Epidermal melanocyte (primary cell): ENCODE measurements around the gene PROKR1.
"Not testable (repeated sequence)": the region's sequence is repeated elsewhere in the genome, so short reads cannot be mapped to it uniquely, and the experiment has no call there.

Experiments used
- DNase-seq: peaks from one replicate; pipeline ENCODE4 v3.0.0; 2011; ENCODE audit warnings: low spot score; ENCODE audit not compliant: insufficient read length

The PROKR1 gene

DNA sequence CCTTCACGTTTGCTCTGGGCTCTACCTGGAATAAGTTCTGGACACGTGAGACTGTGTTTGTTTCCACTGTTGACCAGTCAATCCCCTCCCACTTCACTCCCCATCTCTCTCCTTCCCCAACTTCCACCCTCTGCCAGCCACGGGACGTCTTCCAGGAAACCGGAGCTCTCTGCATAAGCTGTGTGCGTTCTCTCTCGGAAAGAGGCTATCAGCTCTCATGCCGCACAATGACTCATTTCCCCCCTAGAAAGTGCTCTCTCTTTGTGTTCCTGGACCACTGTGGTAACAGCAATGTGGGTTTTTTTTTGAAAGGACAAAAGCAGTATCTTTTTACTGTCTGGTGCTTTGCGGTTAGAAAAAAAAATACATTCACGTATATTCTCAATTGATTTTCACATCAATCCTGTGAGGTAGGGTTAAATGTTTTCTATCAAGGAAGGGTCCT, 10.2 kb downstream of the PROKR1 start:
- no peak for DNase-seq

DNA sequence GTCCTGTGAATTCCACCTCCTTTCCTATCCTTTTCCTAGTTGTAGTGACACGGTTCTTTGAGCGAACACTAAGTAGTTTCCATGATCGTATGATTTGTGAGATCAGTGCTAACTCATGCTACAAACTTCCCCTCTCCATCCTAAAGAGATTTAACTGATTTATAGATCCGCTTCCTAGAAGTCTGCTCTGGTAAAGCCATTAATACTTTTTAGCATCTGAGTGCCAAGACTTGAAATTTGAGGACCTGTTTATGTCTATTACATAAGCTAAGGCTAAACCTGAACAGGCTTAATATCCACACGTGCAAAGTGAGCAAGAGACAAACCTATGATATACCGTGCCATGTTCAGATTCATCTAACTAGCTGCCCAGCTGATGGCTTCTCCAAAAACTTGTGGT, 14.9 kb downstream of the PROKR1 start:
- DNase-seq = no peak

DNA sequence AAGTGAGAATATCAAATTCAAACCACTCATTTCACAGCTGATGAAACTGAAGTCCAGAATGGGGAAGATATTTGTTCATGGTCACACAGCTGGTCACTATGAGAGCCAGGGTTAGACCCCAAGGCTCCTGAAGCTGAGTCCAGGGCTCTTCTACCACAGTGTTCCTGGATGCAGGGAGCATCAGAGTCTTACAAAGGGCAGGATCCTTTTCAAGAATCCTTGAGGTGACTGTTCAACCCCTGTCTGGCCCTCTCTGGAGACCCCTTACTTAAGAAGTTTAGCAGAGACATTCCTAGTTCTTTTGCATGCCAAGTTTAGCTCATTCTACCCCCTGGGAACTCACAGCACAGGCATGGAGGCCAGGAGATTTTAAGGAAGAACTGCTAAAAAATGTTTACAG, 15.7 kb downstream of the PROKR1 start:
- no peak for DNase-seq

DNA sequence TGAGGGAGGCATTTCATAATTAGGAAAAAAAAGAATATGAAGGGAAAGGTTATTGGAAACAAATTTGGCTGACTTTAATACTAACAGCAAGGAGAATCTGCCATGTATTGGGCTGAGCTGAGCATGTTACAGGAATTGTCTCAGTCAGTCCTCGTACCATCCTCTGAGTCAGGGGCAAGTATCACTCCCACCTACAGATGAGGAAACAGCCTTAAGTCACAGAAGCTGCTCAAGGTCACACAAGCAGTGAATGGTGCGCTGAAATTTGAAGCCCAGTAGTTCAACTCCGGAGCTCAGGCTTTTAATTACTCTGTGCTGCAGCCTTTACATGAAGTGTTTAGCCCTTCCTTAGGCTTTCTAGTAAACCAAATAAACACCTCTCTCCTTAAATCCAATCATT, 17.3 kb downstream of the PROKR1 start:
- DNase-seq = no peak

DNA sequence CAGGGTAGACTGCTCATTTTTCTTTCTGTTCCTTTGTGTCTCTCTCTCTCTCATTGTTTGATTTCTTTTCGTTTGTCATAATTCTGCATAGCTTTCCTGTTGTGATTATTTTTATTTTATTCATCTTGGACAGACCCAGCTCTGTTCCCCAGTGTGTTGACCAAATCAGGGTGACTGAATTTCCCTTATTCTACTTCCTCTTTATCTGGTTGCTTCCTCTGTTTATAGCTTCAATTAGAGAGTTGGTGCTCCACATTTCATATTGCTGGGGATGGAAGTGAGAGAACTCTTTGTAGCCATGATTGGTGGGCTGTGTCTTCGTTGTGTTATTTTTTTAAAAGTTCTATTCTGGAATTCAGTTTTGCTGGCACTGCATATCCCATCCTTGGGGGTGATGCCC, 19.1 kb downstream of the PROKR1 start:
- DNase-seq = no peak

DNA sequence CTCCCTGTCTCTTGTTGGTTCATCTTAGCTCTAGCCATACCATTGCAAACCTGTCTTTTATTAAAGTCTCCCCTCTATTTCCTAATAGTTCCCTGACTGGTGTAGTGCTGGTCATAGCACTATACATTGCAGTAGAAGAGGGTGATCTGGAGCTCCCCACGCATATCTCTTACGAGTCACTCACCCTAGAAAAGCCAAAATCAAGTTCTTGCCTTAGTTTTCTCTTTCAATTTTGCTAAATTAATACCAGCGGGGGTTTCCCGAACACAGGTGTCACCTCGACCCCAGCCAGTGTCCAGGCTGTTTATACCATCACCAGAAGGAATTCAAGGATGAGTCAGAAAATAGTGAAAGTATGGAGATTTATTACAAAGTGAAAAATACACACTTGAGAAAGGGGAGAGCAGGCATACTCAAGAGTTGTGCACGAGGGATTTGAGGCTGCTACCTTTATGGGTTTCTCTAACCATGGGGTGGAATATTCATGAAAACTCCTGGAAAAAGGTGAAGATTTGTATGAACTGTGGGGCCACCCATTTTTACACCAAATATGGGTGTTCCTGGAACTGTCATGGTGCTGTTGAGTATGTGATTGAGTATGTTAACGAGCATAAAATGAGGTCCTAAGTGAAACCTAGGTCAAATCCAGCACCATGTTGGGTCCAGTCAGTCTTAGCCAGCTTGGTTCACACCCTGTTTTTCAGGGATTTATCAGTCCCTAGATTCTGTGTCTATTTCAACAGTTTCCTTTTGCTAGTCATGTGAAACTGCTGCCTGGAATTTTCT, 20.2 kb downstream of the PROKR1 start:
- no peak for DNase-seq

DNA sequence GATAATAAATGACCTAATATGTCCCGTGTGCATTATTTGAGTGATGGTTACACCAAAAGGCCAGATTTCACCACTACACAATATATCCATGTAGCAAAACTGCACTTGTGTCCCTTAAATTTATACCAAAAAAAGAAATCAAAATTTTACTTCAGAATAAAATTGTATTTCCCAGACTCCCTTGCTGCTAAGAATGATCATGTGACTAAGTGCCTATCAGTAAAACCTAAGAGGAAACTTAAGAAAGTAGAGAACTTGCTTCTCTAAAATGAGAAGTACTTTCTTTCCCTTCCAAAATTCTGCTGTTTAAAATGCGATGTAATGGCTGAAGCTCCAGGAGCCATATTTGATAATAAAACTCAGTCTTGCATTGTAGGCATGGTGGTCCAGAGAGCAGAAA, 24.0 kb downstream of the PROKR1 start:
- no peak for DNase-seq

DNA sequence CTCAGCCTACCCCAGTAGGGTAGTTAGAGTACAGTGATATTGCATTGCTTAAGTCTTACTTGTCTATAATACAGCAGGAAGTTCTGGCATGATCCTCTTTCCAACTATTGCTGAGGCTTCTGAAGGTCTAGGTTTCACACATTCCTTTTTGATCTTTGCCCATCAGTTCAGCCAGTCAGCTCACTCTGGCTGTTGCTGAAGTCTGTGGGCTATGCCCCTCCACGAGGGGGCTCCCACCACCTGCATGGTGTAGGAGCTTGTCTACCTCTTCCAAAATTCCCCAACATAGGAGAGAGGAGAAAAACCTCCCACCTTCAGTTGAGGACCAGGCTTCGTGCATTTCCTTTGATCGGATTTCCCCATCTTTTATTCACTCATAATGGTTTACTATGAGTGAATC, 26.3 kb downstream of the PROKR1 start:
- no peak for DNase-seq

DNA sequence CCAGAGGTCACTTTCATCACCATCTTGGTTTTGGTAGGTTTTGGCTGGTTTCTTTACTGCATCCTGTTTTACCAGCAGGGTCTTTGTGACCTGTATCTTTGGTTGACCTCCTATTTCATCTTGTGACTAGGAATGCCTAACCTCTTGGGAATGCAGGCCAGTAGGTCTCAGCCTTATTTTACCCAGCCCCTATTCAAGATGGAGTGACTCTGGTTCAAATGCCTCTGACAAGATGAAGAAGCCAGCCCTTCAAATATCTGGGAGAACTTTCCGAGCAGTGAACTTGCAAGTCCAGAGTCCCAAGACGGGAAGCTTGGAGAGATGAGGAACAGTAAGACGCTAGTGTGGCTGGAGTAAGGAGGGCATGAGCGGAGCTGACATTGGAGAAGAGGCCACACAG, 28.6 kb downstream of the PROKR1 start:
- no peak for DNase-seq

DNA sequence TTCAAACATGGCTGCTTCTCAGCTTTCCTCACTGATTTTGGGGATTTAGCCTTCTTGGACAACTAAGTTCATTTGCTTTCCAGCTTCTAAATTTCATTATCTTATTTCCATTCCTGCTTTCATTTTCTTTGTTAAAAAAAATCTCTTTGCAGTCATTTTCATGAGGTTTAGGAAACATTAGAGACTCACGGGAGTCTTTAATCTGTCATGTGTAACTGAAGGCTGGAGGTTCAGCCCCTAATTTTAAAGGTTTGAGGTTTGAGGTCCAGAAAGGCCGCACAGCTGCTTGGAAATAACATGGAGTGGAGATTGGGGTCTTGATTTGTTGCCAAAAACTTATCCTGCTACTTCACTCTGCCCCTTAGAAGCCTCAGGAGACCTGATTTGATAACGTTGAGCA, 30.3 kb downstream of the PROKR1 start:
- no peak for DNase-seq

DNA sequence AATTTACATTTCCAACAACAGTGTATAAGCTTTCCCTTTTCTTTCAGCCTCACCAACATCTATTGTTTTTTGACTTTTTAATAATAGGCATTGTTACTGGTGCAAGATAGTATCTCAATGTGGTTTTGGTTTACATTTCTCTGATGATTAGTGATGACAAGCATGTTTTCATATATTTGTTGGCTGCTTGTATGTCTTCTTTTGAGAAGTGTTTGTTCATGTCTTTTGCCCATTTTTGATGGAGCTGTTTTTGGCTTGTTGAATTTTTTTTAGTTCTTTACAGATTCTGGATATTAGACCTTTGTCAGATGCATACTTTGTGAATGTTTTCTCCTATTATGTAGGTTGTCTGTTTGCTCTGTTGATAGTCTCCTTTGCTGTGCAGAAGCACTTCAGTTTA, 32.1 kb downstream of the PROKR1 start:
- no peak for DNase-seq

DNA sequence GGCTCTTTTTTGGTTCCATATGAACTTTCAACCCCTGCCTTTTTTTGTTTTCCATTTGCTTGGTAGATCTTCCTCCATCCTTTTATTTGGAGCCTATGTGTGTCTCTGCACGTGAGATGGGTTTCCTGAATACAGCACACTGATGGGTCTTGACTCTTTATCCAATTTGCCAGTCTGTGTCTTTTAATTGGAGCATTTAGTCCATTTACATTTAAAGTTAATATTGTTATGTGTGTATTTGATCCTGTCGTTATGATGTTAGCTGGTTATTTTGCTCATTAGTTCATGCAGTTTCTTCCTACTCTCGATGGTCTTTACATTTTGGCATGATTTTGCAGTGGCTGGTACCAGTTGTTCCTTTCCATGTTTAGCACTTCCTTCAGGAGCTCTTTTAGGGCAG, 34.5 kb downstream of the PROKR1 start:
- not testable (repeated sequence) for DNase-seq

DNA sequence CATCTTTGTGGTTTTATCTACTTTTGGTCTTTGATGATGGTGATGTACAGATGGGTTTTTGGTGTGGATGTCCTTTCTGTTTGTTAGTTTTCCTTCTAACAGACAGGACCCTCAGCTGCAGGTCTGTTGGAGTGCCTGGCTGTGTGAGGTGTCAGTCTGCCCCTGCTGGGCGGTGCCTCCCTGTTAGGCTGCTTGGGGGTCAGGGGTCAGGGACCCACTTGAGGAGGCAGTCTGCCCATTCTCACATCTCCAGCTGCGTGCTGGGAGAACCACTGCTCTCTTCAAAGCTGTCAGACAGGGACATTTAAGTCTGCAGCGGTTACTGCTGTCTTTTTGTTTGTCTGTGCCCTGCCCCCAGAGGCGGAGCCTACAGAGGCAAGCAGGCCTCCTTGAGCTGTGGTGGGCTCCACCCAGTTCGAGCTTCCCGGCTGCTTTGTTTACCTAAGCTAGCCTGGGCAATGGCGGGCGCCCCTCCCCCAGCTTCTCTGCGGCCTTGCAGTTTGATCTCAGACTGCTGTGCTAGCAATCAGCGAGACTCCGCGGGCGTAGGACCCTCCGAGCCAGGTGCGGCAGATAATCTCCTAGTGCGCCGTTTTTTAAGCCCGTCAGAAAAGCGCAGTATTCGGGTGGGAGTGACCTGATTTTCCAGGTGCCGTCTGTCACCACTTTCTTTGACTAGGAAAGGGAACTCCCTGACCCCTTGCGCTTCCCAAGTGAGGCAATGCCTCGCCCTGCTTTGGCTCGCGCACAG, 36.0 kb downstream of the PROKR1 start:
- not testable (repeated sequence) for DNase-seq

DNA sequence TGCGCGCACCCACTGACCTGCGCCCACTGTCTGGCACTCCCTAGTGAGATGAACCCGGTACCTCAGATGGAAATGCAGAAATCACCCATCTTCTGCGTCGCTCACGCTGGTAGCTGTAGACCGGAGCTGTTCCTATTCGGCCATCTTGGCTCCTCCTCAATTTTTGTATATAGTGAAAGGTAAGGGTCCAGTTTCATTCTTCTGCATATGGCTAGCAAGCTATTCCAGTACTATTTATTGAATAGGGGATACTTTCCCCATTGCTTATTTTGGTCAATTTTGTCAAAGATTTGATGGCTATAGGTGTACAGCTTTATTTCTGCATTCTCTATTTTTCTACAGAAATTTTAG, 36.5 kb downstream of the PROKR1 start:
- DNase-seq = not testable (repeated sequence)

DNA sequence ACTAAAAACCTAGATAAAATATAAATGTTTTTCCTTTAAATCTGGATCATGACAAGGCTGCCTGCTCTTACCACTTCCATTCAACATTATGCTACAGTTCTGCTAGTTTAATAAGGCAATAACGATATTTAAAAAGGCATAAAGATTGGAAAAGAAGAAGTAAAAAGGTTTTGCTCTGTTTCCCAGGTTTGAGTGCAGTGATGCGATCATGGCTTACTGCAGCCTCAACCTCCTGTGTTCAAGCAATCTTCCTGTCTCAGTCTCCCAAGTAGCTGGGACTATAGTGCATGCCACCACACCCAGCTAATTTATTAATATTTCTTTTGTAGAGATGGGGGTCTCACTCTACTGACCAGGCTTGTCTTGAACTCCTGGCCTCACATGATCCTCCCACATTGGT, 40.8 kb downstream of the PROKR1 start:
- DNase-seq = no peak

DNA sequence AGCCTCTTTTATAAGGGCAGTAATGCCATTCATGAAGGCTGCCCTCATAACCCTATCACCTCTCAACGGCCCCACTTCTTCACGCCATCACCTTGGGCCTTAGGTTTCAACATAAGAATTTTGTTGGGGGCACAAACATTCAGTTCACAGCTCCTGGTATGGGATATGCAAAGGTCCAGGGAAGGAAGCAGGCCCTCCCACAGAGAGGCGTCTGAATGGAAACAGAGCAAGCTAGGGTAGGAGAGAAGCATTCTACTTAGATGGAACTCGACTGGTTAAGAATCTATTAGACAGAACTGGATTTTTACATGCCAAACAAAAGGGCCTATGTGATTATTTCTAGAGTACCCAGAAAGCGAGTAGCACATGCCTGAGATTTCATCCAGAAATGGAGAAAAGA, 42.8 kb downstream of the PROKR1 start:
- no peak for DNase-seq

DNA sequence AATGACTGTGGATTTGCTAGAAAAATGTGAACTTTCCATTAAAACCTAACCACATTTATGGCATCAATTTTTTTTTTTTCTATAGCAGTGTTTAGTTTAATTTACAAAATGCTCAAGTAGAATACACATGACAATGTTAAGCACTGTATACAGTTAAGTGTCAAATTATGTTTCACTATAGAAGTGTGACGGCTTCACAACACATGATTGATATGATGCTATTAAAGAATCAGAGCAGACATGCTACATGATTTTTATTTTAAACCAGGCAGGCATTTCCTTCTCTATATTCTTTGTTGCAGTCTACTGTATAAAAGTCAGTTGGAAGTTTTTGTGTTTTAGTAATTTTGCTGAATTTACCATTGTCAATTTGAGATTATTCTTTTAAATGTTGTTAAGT, 43.6 kb downstream of the PROKR1 start:
- DNase-seq = no peak

DNA sequence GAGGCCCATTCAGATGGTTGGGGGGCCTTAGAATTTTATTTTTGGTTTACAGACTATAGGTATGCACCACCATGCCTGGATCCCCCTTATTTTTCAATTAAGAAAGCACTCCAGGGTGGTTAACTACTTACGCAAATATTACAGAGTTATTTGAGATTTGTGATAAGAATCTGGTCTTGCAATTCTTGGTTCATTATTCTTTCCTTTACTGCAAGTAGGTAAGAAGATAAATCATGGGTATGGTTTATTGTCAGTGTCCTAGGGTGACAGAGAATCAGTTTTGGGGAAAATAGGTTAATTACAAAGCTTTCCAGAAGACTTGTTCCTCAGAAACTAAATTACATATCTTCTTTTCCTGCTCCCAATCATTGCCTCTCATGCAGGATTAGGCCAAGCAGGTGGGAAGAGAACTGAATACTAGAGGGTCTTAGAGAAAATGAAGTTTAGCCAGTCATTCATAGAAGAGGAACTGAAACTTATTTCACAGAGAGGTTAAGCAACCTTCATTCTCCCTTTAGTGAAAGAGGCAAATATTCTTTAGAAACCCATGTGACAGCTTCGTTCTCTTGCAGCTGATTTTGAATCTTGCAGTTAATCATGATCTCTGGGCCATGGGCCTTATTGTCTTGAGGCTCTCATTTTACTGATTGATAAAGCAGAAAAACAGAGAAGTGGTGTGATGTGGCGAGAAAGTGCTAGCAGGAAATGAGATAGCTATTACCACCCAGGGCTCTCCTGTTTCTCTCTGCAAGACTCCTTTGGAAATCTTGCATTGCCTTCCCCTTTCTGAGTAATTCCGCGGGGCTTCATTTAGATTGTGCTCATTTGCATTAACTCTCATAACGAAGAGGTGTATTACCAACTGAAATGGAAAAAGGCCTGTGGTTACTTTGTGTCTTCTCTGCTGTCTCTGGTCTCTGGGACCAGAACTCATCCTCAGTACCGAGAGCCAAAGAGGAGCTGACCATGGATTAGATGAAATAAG, 46.5 kb downstream of the PROKR1 start:
- no peak for DNase-seq

DNA sequence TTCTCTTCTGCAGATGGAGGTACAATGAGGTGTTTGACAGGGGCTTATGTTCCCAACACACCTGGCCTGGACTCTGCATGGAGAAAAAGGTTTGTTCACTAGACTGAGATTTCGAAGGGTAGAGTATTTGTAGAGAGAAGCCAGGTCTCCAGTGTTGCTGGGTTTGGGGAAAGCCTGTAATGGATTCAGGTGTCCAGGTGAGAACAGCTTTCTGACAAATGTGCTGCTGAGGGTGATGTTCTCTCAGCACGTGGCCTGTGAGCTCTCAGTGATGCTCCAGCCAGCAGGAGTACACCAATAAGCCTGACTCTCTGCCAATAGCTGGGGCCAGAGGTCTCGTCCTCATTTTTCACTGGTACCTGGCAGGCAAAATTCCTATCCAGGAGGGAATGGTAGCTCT, 47.5 kb downstream of the PROKR1 start:
- DNase-seq = no peak

DNA sequence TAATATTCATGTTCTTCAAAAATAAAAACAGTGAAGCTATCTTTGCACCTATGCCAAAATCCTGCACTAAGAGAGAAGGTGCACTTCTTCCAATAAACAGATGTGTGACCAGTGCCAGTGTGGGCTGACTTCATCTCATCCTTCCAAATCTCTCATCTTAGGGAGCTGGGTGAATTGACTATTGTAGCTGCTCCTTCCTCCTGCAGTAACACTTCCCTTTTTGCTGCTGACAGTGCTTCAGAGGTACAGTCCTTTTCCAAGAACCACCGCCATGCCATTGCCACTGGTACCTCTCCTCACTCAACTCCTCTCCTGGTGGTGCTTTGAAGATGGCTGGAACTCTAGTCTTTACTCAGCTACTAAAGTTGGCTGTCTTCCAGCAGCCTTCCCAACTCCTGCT, 49.1 kb downstream of the PROKR1 start:
- DNase-seq = no peak

DNA sequence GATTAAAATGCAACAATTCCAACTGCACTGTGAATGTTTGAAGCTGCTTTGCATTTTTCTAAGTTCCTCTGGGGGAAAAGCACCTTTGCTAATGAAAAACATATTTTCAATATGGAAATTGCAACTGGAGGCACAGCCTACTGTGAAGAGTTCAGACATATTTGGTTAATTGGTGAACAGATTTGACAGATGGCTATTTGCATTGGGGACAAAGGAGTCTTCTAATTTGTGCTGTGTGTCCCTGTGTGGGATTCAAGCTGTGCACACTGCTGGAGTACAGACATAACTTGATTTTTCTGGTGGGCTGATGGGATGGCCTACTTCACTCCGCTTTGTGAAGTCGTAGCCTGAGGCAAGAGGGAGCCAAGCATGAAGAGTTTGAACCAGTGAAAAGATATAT, 50.6 kb downstream of the PROKR1 start:
- no peak for DNase-seq

DNA sequence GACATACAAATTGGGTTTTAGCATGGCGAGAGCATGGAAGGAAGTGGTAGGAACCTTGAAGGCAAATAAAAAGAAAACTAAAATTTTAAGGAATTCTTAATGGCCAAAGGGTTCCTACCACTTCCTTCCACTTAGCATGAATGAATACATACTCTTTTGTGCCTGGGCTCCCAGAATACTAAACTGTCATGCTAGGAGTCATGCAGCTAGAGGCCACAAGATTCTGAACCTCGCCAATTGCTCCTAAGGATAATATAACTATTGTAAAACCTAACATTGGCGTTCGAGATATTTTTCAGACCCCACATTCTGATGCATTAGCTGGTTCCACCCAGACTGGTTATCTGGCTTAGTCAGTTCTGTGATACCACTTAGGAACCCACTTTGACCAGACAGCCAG, 52.6 kb downstream of the PROKR1 start:
- no peak for DNase-seq
